ENCODE measurements around the gene ACTA2.

DNA sequence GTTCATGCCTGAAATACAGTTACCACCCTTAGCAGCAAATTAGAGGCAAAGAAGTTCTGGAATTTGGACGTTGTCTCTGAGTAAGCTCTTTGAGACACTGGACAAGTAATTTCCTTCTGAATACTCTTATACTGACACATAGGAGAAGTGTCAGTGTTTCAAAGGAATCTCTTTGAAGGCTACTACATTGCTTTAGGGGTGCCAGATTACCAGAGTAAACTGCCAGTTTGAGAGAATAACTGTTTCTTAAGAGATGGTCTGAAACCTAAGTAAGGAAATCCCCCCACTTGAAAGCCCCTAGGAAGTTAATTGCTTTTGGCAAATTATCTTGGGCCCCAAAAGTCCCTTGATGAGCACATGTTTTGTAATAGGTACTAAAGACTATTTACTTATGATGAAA, 41.4 kb upstream of the ACTA2 start:
- TF ChIP-seq EZH2 (IDR thresholded peaks at IDR 0.05; ENCODE audit: borderline replicate concordance, low read length) (no peak), CTCF (conservative IDR thresholded peaks at IDR 0.05 in 1 of 2, IDR thresholded peaks at IDR 0.05 in 1 of 2; ENCODE audit: extremely low read depth in 1 of 2, insufficient read depth in 1 of 2, low read depth in 1 of 2, low read length in 2 of 2) (no peak)

Data from mammary epithelial cell (primary cell).